Activated effector memory CD4-positive, alpha-beta T cell treated with anti-CD3 and anti-CD28 coated beads, Interleukin-2, amount 50 U/mL, for 16 hours (primary cell): ENCODE results near the gene KREMEN2.
A peak's percentile ranks its signal among the peaks of the same experiment; 100 is the strongest.
"Not testable (repeated sequence)": the region's sequence is repeated elsewhere in the genome, so short reads cannot be mapped to it uniquely, and the experiment has no call there.

Source experiments
- DNase-seq: peaks from one replicate; pipeline ENCODE4 v3.0.0-alpha.2; 2020

Gene KREMEN2

GRCh38 chr16:2963723-2964474, at the start of gene KREMEN2:
KREMEN2 (plus strand) TSS chr16:2964275; CDS start chr16:2964521, 246 bp downstream.
- peak; percentile 78 for DNase-seq

GRCh38 chr16:2915196-2915929, 48.7 kb upstream of the KREMEN2 start:
- DNase-seq = no peak

GRCh38 chr16:2919511-2920255, 44.4 kb upstream of the KREMEN2 start:
- peak; percentile 81 for DNase-seq

- DNase-seq = no peak
Measured at GRCh38 chr16:2923481-2923880, 40.6 kb upstream of the KREMEN2 start.

GRCh38 chr16:2924901-2925755, 38.9 kb upstream of the KREMEN2 start:
- no peak for DNase-seq

GRCh38 chr16:2925951-2926649, 38.0 kb upstream of the KREMEN2 start:
- no peak for DNase-seq

GRCh38 chr16:2926650-2926999, 37.5 kb upstream of the KREMEN2 start:
- no peak for DNase-seq

- DNase-seq = peak; percentile 94
Measured at GRCh38 chr16:2927010-2927646, 36.9 kb upstream of the KREMEN2 start.

- not testable (repeated sequence) for DNase-seq
Measured at GRCh38 chr16:2928151-2928550, 35.9 kb upstream of the KREMEN2 start.

- DNase-seq = no peak
Measured at GRCh38 chr16:2928796-2929195, 35.3 kb upstream of the KREMEN2 start.

- no peak for DNase-seq
Measured at GRCh38 chr16:2929693-2930092, 34.4 kb upstream of the KREMEN2 start.

GRCh38 chr16:2930236-2930635, 33.8 kb upstream of the KREMEN2 start:
- DNase-seq = no peak

- not testable (repeated sequence) for DNase-seq
Measured at GRCh38 chr16:2931231-2931914, 32.7 kb upstream of the KREMEN2 start.

- DNase-seq = no peak
Measured at GRCh38 chr16:2933136-2933535, 30.9 kb upstream of the KREMEN2 start.

- DNase-seq = no peak
Measured at GRCh38 chr16:2933701-2934100, 30.4 kb upstream of the KREMEN2 start.

GRCh38 chr16:2934450-2934849, 29.6 kb upstream of the KREMEN2 start:
- DNase-seq = no peak

- no peak for DNase-seq
Measured at GRCh38 chr16:2936436-2937011, 27.6 kb upstream of the KREMEN2 start.

GRCh38 chr16:2937170-2937569, 26.9 kb upstream of the KREMEN2 start:
- no peak for DNase-seq

GRCh38 chr16:2938206-2938605, 25.9 kb upstream of the KREMEN2 start:
- DNase-seq = no peak

GRCh38 chr16:2939968-2940367, 24.1 kb upstream of the KREMEN2 start:
- DNase-seq = no peak

GRCh38 chr16:2942045-2942444, 22.0 kb upstream of the KREMEN2 start:
- no peak for DNase-seq
